HG03108 (cell line): Measurements from ENCODE around the gene XRN2.

ENCODE experiments used
- ATAC-seq: cut with Tn5 transposase; IDR thresholded peaks from one replicate; pipeline ENCODE4 v1.9.1; 2021; ENCODE audit warnings: moderate library complexity; ENCODE audit not compliant: unreplicated experiment

Gene XRN2, protein sequence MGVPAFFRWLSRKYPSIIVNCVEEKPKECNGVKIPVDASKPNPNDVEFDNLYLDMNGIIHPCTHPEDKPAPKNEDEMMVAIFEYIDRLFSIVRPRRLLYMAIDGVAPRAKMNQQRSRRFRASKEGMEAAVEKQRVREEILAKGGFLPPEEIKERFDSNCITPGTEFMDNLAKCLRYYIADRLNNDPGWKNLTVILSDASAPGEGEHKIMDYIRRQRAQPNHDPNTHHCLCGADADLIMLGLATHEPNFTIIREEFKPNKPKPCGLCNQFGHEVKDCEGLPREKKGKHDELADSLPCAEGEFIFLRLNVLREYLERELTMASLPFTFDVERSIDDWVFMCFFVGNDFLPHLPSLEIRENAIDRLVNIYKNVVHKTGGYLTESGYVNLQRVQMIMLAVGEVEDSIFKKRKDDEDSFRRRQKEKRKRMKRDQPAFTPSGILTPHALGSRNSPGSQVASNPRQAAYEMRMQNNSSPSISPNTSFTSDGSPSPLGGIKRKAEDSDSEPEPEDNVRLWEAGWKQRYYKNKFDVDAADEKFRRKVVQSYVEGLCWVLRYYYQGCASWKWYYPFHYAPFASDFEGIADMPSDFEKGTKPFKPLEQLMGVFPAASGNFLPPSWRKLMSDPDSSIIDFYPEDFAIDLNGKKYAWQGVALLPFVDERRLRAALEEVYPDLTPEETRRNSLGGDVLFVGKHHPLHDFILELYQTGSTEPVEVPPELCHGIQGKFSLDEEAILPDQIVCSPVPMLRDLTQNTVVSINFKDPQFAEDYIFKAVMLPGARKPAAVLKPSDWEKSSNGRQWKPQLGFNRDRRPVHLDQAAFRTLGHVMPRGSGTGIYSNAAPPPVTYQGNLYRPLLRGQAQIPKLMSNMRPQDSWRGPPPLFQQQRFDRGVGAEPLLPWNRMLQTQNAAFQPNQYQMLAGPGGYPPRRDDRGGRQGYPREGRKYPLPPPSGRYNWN

GRCh38 chr20:21303061-21303871 lies at the start of gene XRN2:
TSS of gene XRN2 (plus strand) at chr20:21303331. CDS start at chr20:21303399, 68 bp downstream.
- peak; percentile 93 for ATAC-seq

GRCh38 chr20:21257192-21257591 lies 45.9 kb upstream of the XRN2 start:
- no peak for ATAC-seq

- ATAC-seq = no peak
Measured at GRCh38 chr20:21258411-21258810, 44.7 kb upstream of the XRN2 start.

- no peak for ATAC-seq
Measured at GRCh38 chr20:21259346-21259745, 43.8 kb upstream of the XRN2 start.

DNA sequence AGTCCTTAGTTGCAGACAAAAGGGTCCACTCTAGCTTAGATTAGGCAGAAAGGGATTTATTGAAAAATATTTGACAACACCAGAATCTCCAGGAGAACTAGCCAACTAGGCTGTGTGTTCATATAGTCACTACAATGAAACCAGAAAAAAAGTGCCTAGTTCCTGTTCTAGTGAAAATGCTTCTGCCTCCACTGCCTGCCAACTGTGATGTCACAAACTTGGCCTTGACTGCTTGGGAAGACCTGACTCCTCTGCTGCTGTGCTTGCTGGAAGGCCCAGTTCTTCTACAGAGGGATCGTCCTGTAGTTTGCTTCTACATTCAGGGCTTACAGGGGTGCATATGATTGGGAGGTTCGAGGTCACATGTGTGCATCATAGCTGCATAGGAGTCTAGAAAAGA lies 40.3 kb upstream of the XRN2 start:
- no peak for ATAC-seq

- no peak for ATAC-seq
Measured at GRCh38 chr20:21265261-21266190, 37.6 kb upstream of the XRN2 start.

DNA sequence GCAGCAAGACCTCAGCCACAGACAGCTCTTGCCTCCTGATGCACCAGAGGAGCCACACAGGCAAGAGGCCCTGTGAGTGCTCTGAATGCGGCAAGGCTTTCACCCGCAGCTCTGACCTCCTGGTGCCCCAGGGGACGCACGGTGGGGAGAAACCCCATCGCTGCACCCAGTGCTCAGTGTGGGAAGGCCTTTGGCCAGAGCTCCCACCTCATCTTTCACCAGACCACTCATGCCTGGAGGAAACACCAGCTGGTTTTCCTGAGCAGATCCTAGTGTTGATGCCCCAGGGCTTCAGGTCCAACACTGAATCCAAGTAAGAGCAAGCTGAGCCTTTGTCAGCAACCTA lies 37.0 kb upstream of the XRN2 start:
- ATAC-seq = no peak

DNA sequence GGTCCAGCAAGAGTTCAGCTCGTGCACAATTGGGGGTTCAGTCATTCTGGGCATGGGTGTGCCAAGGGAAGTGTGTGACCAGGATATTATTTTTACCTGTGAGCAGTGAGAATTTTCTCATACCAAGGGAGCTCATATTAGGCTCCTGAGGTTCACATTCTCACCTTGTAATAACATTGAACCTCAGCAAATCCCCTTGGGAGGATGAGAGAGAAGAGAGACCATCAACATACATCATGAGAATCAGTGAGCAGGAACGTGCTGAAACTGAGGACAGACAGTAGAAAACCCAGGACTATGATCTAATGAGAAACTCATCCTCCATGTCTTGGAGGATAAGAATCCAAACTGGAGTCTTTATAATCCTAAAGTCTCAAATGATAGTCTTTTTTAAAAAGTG lies 33.4 kb upstream of the XRN2 start:
- no peak for ATAC-seq

GRCh38 chr20:21270806-21271205 lies 32.3 kb upstream of the XRN2 start:
- no peak for ATAC-seq

DNA sequence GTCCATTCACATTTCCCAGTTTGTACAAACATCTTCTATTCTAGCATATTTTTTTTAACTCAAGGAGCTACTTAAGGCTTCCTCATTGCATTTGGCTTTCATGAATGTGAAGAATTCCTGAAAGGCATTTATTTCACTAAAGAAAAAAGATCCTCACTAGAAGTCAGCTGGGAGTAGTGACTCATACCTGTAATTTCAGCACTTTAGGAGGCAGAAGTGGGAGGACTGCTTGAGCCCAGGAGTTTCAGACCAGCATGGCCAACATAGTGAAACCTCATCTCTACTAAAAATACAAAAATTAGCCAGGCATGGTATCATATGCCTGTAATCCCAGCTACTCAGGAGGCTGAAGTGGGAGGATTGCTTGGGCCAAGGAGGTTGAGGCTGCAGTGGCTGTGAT lies 30.9 kb upstream of the XRN2 start:
- ATAC-seq = peak; percentile 46

DNA sequence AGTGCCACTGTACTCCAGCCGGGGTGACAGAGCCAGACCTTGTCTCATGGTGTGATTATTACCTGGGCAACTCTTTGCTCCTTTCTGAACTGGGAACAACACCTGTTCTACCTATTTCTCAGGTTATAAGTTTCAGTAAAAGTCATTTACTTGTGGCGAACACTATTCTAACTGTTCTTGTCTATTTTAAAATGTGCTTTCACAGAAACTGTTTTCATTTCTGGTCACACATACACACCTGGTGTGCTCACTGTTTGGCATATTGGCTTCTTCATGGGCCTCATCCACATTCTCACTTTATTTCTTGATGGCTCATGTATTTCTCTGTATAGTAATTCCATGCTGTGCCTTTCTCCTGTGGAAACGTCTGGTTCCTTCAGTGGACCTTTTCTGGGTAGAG lies 30.5 kb upstream of the XRN2 start:
- peak; percentile 63 for ATAC-seq

DNA sequence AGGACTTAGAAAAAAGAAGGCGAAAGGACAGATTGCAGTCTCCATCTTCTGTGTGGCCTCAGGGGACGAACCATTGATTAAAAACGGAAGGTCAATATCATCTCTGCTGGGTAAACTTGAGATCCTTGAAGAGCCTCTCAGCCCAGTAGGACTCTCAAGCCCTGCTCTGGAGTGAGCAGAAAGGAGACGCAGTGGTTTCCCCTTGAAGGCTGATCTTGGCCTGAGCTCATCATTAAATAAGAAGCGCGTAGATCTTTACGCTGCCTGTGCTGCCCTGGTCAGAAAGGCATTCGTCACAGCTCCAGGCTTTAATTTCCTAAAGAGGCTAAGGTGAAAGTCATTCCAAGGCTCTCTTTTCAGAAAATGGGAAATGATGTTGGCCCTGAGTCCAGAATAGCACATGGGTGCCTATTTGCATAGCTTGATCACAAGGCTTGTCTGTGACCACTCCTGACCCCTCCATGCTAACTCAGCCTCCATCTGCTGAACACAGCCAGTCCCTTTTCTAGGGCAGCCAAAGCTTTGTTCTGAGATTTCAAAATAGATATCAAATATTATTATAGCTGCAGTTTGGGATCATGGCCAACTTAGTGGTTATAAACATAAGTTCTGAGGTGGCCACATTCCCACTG lies 29.3 kb upstream of the XRN2 start:
- ATAC-seq = no peak

DNA sequence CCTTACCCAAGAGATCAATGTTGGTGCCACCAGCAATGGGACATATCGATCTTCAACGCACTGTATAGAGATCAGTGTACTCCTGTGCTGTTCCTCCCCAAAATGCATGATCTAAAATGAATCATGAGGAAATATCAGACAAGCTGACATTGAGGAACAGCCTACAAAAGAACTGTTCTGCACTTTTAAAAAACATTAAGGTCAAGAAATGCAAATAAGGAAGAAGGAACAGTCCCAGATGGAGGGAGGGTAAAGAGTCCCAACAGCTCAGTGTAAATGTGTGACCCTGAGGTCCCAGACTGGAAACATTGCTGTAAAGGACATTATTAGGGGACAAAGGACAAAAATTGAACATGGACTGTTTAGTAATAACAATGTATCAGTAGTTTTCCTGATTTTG lies 24.3 kb upstream of the XRN2 start:
- ATAC-seq = no peak

- no peak for ATAC-seq
Measured at GRCh38 chr20:21279706-21280521, 23.2 kb upstream of the XRN2 start.

GRCh38 chr20:21280522-21281016 lies 22.6 kb upstream of the XRN2 start:
- ATAC-seq = no peak

DNA sequence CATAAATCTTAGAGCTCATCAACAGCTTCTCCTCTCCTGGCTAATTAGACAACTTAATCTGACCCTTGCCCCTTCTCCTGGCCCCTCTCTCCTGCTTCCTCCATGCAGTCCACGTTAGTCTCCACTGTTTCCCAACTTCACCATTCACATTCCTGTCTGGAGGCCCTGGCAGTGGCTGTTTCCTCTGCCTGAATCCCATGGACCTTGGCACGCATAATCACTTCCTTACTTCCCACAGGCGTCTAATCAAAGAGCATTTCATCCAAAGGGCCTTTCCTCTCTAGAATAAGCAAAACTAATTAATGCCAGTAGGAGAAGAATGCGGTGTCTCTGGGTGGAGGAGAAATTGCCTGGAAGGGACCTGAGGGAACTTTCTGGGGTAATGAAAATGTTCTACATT lies 16.4 kb upstream of the XRN2 start:
- ATAC-seq = no peak

DNA sequence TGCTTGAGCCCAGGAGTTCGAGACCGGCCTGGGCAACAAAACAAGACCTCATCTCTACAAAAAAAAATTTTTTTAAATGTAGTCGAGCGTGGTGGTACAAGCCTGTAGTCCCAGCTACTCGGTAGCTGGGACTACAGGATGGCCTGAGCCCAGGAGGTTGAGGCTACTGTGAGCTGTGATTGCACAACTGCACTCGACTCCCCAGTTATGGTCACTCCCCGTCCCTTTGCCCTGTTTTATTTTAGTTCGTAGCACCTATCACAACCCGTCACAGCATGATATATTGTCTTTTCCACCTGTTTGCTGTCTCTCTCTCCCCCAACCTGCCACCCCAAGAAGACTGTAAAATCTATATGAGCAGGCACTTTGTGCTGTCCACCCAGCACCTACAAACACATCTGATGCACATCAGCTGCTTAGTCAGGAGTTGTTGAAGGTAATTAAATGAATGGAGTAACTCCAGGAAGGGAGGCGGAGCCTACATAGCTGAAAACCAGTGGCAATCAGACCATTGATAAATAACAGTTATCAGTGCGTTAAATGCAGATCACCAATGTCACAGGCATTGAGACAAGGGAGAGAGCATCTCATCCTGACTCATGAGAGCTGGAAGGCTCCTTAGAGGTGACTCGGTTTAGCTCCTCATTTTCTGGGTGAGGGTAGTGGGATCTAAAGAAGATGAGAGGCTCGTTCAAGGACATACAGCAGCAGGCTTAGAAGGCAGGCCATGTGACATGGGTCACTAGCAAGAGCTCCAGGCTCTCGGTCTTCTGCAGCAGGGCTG lies 14.4 kb upstream of the XRN2 start:
- no peak for ATAC-seq

DNA sequence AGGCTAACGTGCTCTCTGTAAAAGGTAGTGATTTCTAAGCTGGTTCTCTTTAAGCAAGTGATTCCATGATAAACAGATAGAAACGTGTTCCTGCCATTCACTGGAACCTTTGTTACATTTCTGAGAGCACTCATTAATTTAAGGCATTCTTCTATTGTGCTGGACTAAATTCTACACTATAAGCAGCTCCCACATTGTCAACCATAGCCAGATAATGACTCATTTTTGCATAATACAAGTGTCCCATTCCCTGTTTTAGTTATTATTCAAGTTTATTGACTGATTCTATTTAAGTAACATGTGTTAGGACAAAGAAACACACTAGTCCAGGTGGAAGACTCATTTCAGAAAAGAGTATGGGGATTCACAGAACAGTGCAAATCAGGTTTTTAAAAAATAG lies 13.5 kb upstream of the XRN2 start:
- no peak for ATAC-seq
